HCT116 (cell line): ENCODE results near the gene USP9X.

Experiments
- ATF3 ChIP-seq: IDR thresholded peaks from 2 replicates; pipeline ENCODE4 v1.6.1; 2012
- EZH2phosphoT487 ChIP-seq: fragments of 200-600 bp; IDR thresholded peaks from 2 replicates; pipeline ENCODE4 v1.6.1; 2018; ENCODE audit warnings: antibody characterized with exemption, borderline replicate concordance
- JUND ChIP-seq: IDR thresholded peaks from 2 replicates; pipeline ENCODE4 v1.6.1; 2012
- MAX ChIP-seq: IDR thresholded peaks from 2 replicates; pipeline ENCODE4 v1.6.1; 2012
- POLR2A ChIP-seq: IDR thresholded peaks from 2 replicates; pipeline ENCODE4 v1.7.0; 2011; ENCODE audit warnings: borderline replicate concordance; ENCODE audit not compliant: insufficient read depth, insufficient read length; ENCODE audit errors: extremely low read depth
- POLR2AphosphoS5 ChIP-seq: IDR thresholded peaks from 2 replicates; pipeline ENCODE4 v1.6.1; 2011; ENCODE audit warnings: mild to moderate bottlenecking, low read depth, low read length, moderate library complexity
- SP1 ChIP-seq: IDR thresholded peaks from 2 replicates; pipeline ENCODE4 v1.6.1; 2012; ENCODE audit warnings: low read depth
- ZFX ChIP-seq: fragments of 450-650 bp; IDR thresholded peaks from 2 replicates; pipeline ENCODE4 v1.6.1; 2017
- TF ChIP-seq, protein P1 (sequence below), 3 experiments: fragments of 200-600 bp in 1 of 3; sonication (generic) in 1 of 3; IDR thresholded peaks in 2 of 3; conservative IDR thresholded peaks in 1 of 3; 2 replicates each; pipeline ENCODE4 v1.5.1; 2012 to 2017; ENCODE audit warnings: low read depth in 2 of 3, low read length in 2 of 3, antibody characterized with exemption in 1 of 3, borderline replicate concordance in 1 of 3, control low read depth in 1 of 3, mild to moderate bottlenecking in 1 of 3, mixed read lengths in 1 of 3, mixed run types in 1 of 3, moderate library complexity in 1 of 3; ENCODE audit not compliant: insufficient read depth in 1 of 3
- TF ChIP-seq, protein P2 (sequence below): IDR thresholded peaks from 2 replicates; pipeline ENCODE4 v1.6.1; 2012; ENCODE audit warnings: low read depth
- TF ChIP-seq, protein P3 (sequence below): IDR thresholded peaks from 2 replicates; pipeline ENCODE4 v1.6.1; 2011; ENCODE audit warnings: mild to moderate bottlenecking, low read length, moderate library complexity; ENCODE audit not compliant: insufficient replicate concordance; ENCODE audit errors: extremely low read depth

GRCh38 chrX:41066391-41066790, 18.9 kb upstream of the USP9X start:
- TF ChIP-seq JUND (no peak), POLR2A (no peak), SP1 (no peak), POLR2AphosphoS5 (no peak), ATF3 (no peak), ZFX (no peak), MAX (no peak), EZH2phosphoT487 (no peak)
- TF ChIP-seq, protein P1, sequence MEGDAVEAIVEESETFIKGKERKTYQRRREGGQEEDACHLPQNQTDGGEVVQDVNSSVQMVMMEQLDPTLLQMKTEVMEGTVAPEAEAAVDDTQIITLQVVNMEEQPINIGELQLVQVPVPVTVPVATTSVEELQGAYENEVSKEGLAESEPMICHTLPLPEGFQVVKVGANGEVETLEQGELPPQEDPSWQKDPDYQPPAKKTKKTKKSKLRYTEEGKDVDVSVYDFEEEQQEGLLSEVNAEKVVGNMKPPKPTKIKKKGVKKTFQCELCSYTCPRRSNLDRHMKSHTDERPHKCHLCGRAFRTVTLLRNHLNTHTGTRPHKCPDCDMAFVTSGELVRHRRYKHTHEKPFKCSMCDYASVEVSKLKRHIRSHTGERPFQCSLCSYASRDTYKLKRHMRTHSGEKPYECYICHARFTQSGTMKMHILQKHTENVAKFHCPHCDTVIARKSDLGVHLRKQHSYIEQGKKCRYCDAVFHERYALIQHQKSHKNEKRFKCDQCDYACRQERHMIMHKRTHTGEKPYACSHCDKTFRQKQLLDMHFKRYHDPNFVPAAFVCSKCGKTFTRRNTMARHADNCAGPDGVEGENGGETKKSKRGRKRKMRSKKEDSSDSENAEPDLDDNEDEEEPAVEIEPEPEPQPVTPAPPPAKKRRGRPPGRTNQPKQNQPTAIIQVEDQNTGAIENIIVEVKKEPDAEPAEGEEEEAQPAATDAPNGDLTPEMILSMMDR (IDR thresholded peaks at IDR 0.05 in 2 of 3, conservative IDR thresholded peaks at IDR 0.05 in 1 of 3; ENCODE audit: borderline replicate concordance in 1 of 3, insufficient read depth in 1 of 3, low read depth in 2 of 3, low read length in 2 of 3) = no peak
- TF ChIP-seq, protein P2, sequence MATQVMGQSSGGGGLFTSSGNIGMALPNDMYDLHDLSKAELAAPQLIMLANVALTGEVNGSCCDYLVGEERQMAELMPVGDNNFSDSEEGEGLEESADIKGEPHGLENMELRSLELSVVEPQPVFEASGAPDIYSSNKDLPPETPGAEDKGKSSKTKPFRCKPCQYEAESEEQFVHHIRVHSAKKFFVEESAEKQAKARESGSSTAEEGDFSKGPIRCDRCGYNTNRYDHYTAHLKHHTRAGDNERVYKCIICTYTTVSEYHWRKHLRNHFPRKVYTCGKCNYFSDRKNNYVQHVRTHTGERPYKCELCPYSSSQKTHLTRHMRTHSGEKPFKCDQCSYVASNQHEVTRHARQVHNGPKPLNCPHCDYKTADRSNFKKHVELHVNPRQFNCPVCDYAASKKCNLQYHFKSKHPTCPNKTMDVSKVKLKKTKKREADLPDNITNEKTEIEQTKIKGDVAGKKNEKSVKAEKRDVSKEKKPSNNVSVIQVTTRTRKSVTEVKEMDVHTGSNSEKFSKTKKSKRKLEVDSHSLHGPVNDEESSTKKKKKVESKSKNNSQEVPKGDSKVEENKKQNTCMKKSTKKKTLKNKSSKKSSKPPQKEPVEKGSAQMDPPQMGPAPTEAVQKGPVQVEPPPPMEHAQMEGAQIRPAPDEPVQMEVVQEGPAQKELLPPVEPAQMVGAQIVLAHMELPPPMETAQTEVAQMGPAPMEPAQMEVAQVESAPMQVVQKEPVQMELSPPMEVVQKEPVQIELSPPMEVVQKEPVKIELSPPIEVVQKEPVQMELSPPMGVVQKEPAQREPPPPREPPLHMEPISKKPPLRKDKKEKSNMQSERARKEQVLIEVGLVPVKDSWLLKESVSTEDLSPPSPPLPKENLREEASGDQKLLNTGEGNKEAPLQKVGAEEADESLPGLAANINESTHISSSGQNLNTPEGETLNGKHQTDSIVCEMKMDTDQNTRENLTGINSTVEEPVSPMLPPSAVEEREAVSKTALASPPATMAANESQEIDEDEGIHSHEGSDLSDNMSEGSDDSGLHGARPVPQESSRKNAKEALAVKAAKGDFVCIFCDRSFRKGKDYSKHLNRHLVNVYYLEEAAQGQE = no peak
- TF ChIP-seq, protein P3, sequence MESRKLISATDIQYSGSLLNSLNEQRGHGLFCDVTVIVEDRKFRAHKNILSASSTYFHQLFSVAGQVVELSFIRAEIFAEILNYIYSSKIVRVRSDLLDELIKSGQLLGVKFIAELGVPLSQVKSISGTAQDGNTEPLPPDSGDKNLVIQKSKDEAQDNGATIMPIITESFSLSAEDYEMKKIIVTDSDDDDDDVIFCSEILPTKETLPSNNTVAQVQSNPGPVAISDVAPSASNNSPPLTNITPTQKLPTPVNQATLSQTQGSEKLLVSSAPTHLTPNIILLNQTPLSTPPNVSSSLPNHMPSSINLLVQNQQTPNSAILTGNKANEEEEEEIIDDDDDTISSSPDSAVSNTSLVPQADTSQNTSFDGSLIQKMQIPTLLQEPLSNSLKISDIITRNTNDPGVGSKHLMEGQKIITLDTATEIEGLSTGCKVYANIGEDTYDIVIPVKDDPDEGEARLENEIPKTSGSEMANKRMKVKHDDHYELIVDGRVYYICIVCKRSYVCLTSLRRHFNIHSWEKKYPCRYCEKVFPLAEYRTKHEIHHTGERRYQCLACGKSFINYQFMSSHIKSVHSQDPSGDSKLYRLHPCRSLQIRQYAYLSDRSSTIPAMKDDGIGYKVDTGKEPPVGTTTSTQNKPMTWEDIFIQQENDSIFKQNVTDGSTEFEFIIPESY = no peak
